ENCODE data around the gene KIAA1217.

KIAA1217 gene

GRCh38 chr10:24416248-24416647 lies 207.3 kb downstream of the KIAA1217 start:
- Histone ChIP-seq H3K9me3 (ENCODE audit: control insufficient read depth, insufficient read depth, low read depth, low read length) (no peaks in the 10 kb centered on the region; the same call in 1 of the 2 replicates), H3K27ac (ENCODE audit: extremely low read depth, low read depth, low read length) (no peak overlapping the region), H3K36me3 (ENCODE audit: control insufficient read depth in 2 of 2, insufficient read depth in 1 of 2, low read length in 2 of 2) (no peaks in the 10 kb centered on the region), H3K4me3 (ENCODE audit: low read depth, low read length) (no peak overlapping the region), H3K4me1 (ENCODE audit: control insufficient read depth, insufficient read depth, low read length) (peaks cover 4% of the 10 kb centered on the region)
- ChIA-PET POLR2A (no interaction called here), CTCF (interaction anchor here (0.6 to 1.6 kb wide), 5 partner anchors 10 to 103 kb away, joined by 3 to 5 read pairs (median 3); no protein-coding TSS in a partner anchor)
- TF ChIP-seq ZNF692 (tag by site-specific recombination; IDR thresholded peaks at IDR 0.05): no peak
- TF ChIP-seq ZNF660 (tag by site-specific recombination; IDR thresholded peaks at IDR 0.05): no peak
- TF ChIP-seq ZNF560 (tag by site-specific recombination; IDR thresholded peaks at IDR 0.05; ENCODE audit: borderline replicate concordance): no peak
- no peak for TF ChIP-seq ZNF596 (tag by site-specific recombination; IDR thresholded peaks at IDR 0.05)
- no peak for TF ChIP-seq ZNF19 (tag by site-specific recombination; IDR thresholded peaks at IDR 0.05; ENCODE audit: low read depth)
- TF ChIP-seq ZNF416 (tag by site-specific recombination; IDR thresholded peaks at IDR 0.05): no peak

GRCh38 chr10:24417053-24417452 lies 208.1 kb downstream of the KIAA1217 start:
- no peaks in the 10 kb centered on the region for H3K36me3 ChIP-seq (ENCODE audit: control insufficient read depth in 2 of 2, insufficient read depth in 1 of 2, low read length in 2 of 2)
- no peak for TF ChIP-seq ZSCAN16 (tag by site-specific recombination; IDR thresholded peaks at IDR 0.05)
- no peak for TF ChIP-seq ZNF529 (tag by site-specific recombination; IDR thresholded peaks at IDR 0.05; ENCODE audit: insufficient replicate concordance)
- no peak for TF ChIP-seq ZSCAN18 (tag by site-specific recombination; IDR thresholded peaks at IDR 0.05)
- TF ChIP-seq ZNF660 (tag by site-specific recombination; IDR thresholded peaks at IDR 0.05): no peak
- TF ChIP-seq ZNF433 (tag by site-specific recombination; IDR thresholded peaks at IDR 0.05; ENCODE audit: low read depth): no peak
- TF ChIP-seq ZNF791 (tag by site-specific recombination; IDR thresholded peaks at IDR 0.05): no peak
- no peak for TF ChIP-seq ZNF776 (tag by site-specific recombination; IDR thresholded peaks at IDR 0.05; ENCODE audit: borderline replicate concordance)
- TF ChIP-seq ZEB2 (tag by site-specific recombination; IDR thresholded peaks at IDR 0.05): no peak
- no peak for TF ChIP-seq ZNF530 (tag by site-specific recombination; IDR thresholded peaks at IDR 0.05; ENCODE audit: low read depth)
- no peak for TF ChIP-seq ZNF26 (tag by site-specific recombination; IDR thresholded peaks at IDR 0.05)
- TF ChIP-seq ZNF558 (tag by site-specific recombination; IDR thresholded peaks at IDR 0.05): no peak
- TF ChIP-seq SP2 (tag by site-specific recombination; IDR thresholded peaks at IDR 0.05): no peak
- TF ChIP-seq ZNF561 (tag by site-specific recombination; IDR thresholded peaks at IDR 0.05; ENCODE audit: borderline replicate concordance): no peak
- no peak for TF ChIP-seq ZNF366 (tag by site-specific recombination; conservative IDR thresholded peaks at IDR 0.05)
- no peak for TF ChIP-seq ZNF580 (tag by site-specific recombination; IDR thresholded peaks at IDR 0.05)
- no peak for TF ChIP-seq ZBTB10 (tag by site-specific recombination; IDR thresholded peaks at IDR 0.05)
- TF ChIP-seq PRDM4 (tag by site-specific recombination; IDR thresholded peaks at IDR 0.05): no peak
- TF ChIP-seq ZNF549 (tag by site-specific recombination; IDR thresholded peaks at IDR 0.05): no peak
- no peak overlapping the region for H3K4me3 ChIP-seq (ENCODE audit: low read depth, low read length)
- POLR2A ChIA-PET: no interaction called here
- H3K27ac ChIP-seq (ENCODE audit: extremely low read depth, low read depth, low read length): no peak overlapping the region
- peaks cover 4% of the 10 kb centered on the region for H3K4me1 ChIP-seq (ENCODE audit: control insufficient read depth, insufficient read depth, low read length)
- H3K9me3 ChIP-seq (ENCODE audit: control insufficient read depth, insufficient read depth, low read depth, low read length): no peaks in the 10 kb centered on the region; the same call in 1 of the 2 replicates
- CTCF ChIA-PET: interaction anchor here (0.6 to 1.6 kb wide), 10 partner anchors 10 to 423 kb away, joined by 3 to 5 read pairs (median 3); no protein-coding TSS in a partner anchor
